Activated CD4-positive, alpha-beta memory T cell treated with anti-CD3 and anti-CD28 coated beads, Interleukin-2, amount 10 ng/mL, durations not matched to agents 7 days and 5 days (primary cell): ENCODE results near the gene SNTN. TPM values are rescaled to one million over a fixed set of nuclear protein-coding genes. Genes with fewer than 3 reads are reported as not detected.
"Not testable (repeated sequence)": the region's sequence is repeated elsewhere in the genome, so short reads cannot be mapped to it uniquely, and the experiment has no call there.

Experiments
- CTCF ChIA-PET: fragments of 350-600 bp; sonication (Branson Sonifier 250); formaldehyde crosslinking; loops from one replicate; lab custom pipeline; 2021; ENCODE audit warnings: antibody characterized with exemption, inconsistent platforms; lab: Charles Lee
- POLR2A ChIA-PET: fragments of 350-600 bp; sonication (Branson Sonifier 250); formaldehyde crosslinking; loops from one replicate; lab custom pipeline; 2021; ENCODE audit warnings: antibody characterized with exemption; lab: Charles Lee
- DNase-seq: peaks from one replicate; pipeline ENCODE4 v3.0.0-alpha.2; 2020
- H3K27ac Mint-ChIP-seq: one replicate; pipeline ENCODE4 v1.8.0; 2021; ENCODE audit warnings: mild to moderate bottlenecking, mixed read lengths
- H3K27me3 Mint-ChIP-seq: one replicate; pipeline ENCODE4 v1.8.0; 2021; ENCODE audit warnings: mixed read lengths
- H3K36me3 Mint-ChIP-seq: one replicate; pipeline ENCODE4 v1.8.0; 2021; ENCODE audit warnings: low read depth, mixed read lengths
- H3K4me1 Mint-ChIP-seq: one replicate; pipeline ENCODE4 v1.8.0; 2021; ENCODE audit warnings: mixed read lengths
- H3K4me3 Mint-ChIP-seq: one replicate; pipeline ENCODE4 v1.8.0; 2021; ENCODE audit warnings: mild to moderate bottlenecking, mixed read lengths
- H3K9me3 Mint-ChIP-seq: one replicate; pipeline ENCODE4 v1.8.0; 2021; ENCODE audit warnings: mixed read lengths
- total RNA-seq, 2 experiments: library from RNA; stranded (reverse); gene quantifications; one replicate each; pipeline ENCODE4 v1.2.3, GENCODE V29; 2021

The SNTN gene
- total RNA-seq, 2 experiments from 2014 or later, result not detected

DNA sequence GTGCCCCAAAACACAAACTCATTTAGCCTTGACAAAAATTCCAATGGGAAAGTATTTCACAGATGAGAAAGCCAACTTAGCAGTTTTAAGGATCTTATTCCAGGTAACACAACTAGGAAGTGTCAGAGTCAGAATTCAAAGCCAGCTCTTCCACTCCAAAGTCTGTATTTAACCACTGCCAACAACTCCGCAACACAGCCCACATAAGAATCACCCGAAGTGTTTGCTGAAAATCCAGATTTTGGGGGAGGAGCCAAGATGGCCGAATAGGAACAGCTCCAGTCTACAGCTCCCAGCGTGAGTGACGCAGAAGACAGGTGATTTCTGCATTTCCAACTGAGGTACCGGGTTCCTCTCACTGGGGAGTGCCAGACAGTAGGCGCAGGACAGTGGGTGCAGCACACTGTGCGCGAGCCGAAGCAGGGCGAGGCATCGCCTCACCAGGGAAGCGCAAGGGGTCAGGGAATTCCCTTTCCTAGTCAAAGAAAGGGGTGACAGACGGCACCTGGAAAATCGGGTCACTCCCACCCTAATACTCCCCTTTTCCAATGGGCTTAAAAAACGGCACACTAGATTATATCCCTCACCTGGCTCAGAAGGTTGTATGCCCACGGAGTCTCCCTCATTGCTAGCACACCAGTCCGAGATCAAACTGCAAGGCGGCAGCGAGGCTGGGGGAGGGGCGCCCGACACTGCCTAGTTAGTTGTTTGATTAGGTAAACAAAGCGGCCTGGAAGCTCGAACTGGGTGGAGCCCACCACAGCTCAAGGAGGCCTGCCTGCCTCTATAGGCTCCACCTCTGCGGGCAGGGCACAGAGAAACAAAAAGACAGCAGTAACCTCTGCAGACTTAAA, 7.3 kb upstream of the SNTN start:
- H3K9me3 Mint-ChIP-seq, H3K4me1 Mint-ChIP-seq, H3K36me3 Mint-ChIP-seq, DNase-seq, H3K27me3 Mint-ChIP-seq, H3K27ac Mint-ChIP-seq, CTCF ChIA-PET, POLR2A ChIA-PET, H3K4me3 Mint-ChIP-seq: not testable (repeated sequence)

DNA sequence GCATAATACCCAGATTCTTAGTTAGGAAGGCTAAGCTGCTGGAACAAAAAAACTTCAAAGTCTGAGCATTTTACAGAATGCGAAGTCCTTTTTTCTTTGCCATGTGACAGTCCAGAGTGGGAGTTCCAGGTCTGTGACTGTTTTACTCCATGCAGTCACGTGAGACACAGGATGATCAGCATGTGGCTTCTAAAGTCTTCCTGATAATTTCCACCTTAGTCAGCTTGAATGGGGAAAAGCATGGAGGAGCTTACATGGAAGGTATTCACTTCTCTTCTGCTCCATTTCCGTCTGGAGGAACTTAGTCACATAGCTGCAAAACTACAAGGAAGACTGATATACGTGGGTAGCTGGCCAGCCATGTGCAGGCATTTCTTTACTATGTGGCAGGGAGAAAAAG, 1.7 kb downstream of the SNTN start:
- no peak overlapping the region for H3K27ac Mint-ChIP-seq
- H3K9me3 Mint-ChIP-seq, result no peaks in the 10 kb centered on the region
- ChIA-PET CTCF (no interaction called here), POLR2A (interaction anchor here (0.5 kb wide), 1 partner anchor 72 kb away, joined by 3 read pairs; no protein-coding TSS in a partner anchor)
- H3K4me1 Mint-ChIP-seq, result no peaks in the 10 kb centered on the region
- DNase-seq, result no peak
- no peaks in the 10 kb centered on the region for H3K36me3 Mint-ChIP-seq
- H3K27me3 Mint-ChIP-seq, result no peaks in the 10 kb centered on the region
- H3K4me3 Mint-ChIP-seq, result no peak overlapping the region

DNA sequence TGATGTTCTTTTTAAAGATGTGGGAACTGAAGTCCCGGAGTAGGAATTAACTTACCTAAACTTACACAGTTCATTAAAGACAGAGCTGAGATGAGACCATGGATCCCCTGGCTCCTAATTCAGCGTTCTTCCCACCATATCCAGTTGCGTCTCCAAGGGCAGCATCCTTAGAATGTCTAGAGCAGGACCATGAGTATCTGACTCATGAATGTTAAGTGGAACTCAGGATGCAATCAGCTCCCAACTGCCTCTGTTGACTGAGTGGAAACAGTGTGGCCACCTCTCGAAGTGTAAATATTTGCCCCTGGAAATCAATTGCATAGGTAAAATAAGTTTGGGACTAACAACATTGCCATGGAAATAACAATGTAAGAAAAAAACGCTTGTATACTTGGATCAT, 2.5 kb downstream of the SNTN start:
- Mint-ChIP-seq H3K36me3 (no peaks in the 10 kb centered on the region), H3K4me1 (no peaks in the 10 kb centered on the region), H3K27me3 (no peaks in the 10 kb centered on the region), H3K4me3 (no peak overlapping the region), H3K27ac (no peak overlapping the region), H3K9me3 (no peaks in the 10 kb centered on the region)
- ChIA-PET POLR2A (no interaction called here), CTCF (no interaction called here)
- DNase-seq, result no peak

DNA sequence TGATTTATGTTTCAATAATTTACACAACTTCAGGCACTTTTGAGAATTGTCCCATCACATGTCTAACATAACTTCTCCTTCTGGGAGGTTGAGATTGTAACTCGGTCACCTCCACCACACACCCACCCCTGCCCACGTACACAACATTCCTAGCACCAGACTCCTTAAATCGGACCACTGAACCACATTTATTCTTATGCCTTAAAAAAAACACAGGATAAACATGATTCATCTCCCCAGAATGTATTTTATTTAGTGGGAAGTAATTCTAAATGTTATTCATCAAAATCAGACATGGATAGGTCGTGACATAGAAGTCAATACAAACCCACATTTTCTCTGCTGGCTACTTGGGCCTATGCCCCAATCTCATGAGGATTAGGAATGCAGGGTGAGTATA, 3.0 kb downstream of the SNTN start:
- POLR2A ChIA-PET, result no interaction called here
- Mint-ChIP-seq H3K36me3 (no peaks in the 10 kb centered on the region), H3K27me3 (no peaks in the 10 kb centered on the region), H3K4me3 (no peak overlapping the region), H3K27ac (no peak overlapping the region), H3K4me1 (no peaks in the 10 kb centered on the region), H3K9me3 (no peaks in the 10 kb centered on the region)
- DNase-seq, result no peak
- CTCF ChIA-PET, result no interaction called here

DNA sequence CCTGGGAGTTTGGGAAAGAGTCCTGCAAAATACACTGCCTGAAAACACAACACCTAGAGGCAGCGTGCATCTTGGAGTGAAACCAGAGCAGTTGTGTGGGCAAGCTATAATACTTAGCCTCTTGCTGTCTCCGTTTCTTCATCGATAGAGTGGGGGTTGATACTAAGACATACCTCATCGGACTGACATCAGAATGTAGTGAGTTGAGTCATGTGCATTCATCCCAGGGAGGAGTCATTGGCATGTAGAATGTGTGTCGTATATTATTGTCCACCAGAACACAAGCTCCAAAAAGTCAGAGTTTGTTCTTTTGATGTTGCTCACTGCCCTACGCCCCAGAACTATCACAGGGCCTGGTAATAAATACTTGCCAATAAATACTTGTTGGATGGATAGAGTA, 4.3 kb downstream of the SNTN start:
- no peaks in the 10 kb centered on the region for H3K9me3 Mint-ChIP-seq
- DNase-seq, result no peak
- no peak overlapping the region for H3K27ac Mint-ChIP-seq
- no peaks in the 10 kb centered on the region for H3K27me3 Mint-ChIP-seq
- no peaks in the 10 kb centered on the region for H3K4me1 Mint-ChIP-seq
- H3K36me3 Mint-ChIP-seq, result no peaks in the 10 kb centered on the region
- CTCF ChIA-PET, result no interaction called here
- H3K4me3 Mint-ChIP-seq, result no peak overlapping the region
- POLR2A ChIA-PET, result no interaction called here

DNA sequence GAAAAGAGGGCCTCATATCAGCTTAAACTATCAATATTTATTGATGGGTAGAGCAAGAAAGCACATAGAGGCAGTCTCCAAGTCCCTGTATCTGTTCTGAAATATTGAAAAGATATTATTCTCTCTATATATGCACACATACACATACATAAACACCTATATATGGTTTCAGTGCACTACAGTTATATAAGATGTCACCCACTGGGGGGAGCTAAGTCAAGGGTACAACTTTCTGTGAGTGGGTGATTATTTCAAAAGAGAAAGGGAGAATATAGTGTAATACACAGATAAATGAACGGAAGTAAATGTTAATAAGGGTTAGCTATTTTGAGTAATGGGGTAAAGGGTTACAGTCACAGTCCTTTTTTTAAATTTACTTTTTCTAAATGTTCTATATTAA, 8.8 kb downstream of the SNTN start:
- Mint-ChIP-seq H3K4me1 (no peaks in the 10 kb centered on the region), H3K36me3 (no peaks in the 10 kb centered on the region), H3K27me3 (no peaks in the 10 kb centered on the region), H3K4me3 (no peak overlapping the region), H3K9me3 (no peaks in the 10 kb centered on the region), H3K27ac (no peak overlapping the region)
- ChIA-PET POLR2A (no interaction called here), CTCF (no interaction called here)
- DNase-seq, result no peak

DNA sequence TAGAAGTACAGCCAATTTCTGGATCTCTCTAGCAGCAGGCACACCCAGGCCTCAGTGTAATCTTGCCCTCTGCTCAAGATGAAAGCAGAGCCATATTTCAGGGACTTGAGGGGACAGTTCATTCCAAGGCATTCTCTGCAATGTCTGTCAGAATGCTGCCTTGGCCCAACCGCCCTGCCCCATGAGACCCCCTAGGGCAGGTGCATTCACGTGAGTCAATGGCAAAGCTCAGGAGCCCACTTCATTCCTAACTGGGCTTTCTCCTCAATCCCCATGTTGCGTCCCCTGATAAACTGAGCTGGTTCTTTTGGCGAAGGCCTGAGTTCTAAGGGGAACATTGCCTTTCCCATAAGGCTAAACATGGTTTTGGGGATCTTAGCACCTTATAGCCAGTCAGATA, 9.5 kb downstream of the SNTN start:
- Mint-ChIP-seq H3K36me3 (no peaks in the 10 kb centered on the region), H3K4me3 (no peak overlapping the region), H3K27ac (no peak overlapping the region), H3K4me1 (no peaks in the 10 kb centered on the region), H3K27me3 (no peaks in the 10 kb centered on the region), H3K9me3 (no peaks in the 10 kb centered on the region)
- ChIA-PET CTCF (no interaction called here), POLR2A (no interaction called here)
- DNase-seq, result no peak

DNA sequence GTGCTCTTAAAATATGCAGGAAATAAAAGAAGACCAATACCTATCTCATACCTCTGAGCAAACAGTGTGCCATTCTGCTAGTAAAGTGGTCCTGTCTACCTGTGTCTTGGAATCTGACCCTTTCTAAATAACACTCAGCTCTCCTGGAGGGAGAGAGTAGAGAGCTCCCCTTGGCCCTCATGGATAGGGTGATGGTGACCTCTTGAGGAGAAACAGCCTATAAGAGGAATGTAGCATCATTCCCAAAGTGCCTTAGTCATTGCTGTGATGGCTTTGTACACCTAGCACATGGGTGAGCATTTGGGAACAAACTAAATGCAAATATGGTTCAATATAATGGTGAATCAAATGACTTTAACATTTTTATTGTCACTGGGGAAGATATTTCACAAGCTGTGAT, 10.0 kb downstream of the SNTN start:
- H3K4me1 Mint-ChIP-seq, result no peaks in the 10 kb centered on the region
- no peaks in the 10 kb centered on the region for H3K27me3 Mint-ChIP-seq
- DNase-seq, result no peak
- H3K36me3 Mint-ChIP-seq, result no peaks in the 10 kb centered on the region
- H3K9me3 Mint-ChIP-seq, result no peaks in the 10 kb centered on the region
- CTCF ChIA-PET, result no interaction called here
- POLR2A ChIA-PET, result no interaction called here
- no peak overlapping the region for H3K27ac Mint-ChIP-seq
- H3K4me3 Mint-ChIP-seq, result no peak overlapping the region

DNA sequence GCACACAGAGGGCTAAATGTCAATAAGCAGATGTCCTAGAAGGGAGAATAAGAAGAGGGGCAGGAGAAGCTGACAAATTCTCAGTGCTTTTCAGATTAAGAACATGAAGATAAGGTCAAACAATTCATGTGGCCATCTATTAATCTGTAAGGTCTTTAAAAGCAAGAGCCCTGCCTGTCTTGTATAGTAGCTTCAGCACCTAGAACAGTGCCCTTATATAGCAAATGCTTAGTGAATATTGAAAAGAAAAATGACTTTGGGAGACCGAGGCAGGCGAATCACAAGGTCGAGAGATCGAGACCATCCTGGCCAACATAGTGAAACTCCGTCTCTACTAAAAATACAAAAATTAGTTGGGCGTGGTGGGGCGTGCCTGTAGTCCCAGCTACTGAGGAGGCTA, 18.1 kb downstream of the SNTN start:
- no peaks in the 10 kb centered on the region for H3K27me3 Mint-ChIP-seq
- no peak overlapping the region for H3K4me3 Mint-ChIP-seq
- H3K9me3 Mint-ChIP-seq, result no peaks in the 10 kb centered on the region
- CTCF ChIA-PET, result no interaction called here
- H3K4me1 Mint-ChIP-seq, result no peaks in the 10 kb centered on the region
- POLR2A ChIA-PET, result interaction anchor here (0.5 kb wide), 1 partner anchor 218 kb away, joined by 3 read pairs; no protein-coding TSS in a partner anchor
- no peaks in the 10 kb centered on the region for H3K36me3 Mint-ChIP-seq
- no peak for DNase-seq
- H3K27ac Mint-ChIP-seq, result no peak overlapping the region

DNA sequence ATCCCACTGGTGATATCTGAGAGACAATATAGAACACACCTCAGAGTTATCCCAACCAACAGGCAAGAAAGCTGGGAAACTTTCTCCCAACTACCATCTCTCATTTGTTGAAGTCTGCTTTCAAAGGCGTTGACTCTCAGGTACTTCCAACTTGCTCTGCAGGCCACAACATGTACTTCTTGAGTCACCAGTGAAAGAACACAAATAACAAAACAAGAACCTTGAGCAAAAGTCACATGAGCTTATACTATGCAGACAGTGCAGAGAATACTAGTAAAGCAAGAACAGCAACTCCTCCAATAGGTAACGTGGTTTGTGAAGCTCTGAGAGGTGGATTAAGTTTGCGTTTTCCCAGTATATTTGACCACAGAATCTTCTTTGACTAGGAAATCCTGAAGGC, 20.6 kb downstream of the SNTN start:
- Mint-ChIP-seq H3K27ac (no peak overlapping the region), H3K4me1 (no peaks in the 10 kb centered on the region), H3K4me3 (no peak overlapping the region), H3K27me3 (no peaks in the 10 kb centered on the region), H3K36me3 (no peaks in the 10 kb centered on the region), H3K9me3 (no peaks in the 10 kb centered on the region)
- POLR2A ChIA-PET, result no interaction called here
- DNase-seq, result no peak
- CTCF ChIA-PET, result no interaction called here

DNA sequence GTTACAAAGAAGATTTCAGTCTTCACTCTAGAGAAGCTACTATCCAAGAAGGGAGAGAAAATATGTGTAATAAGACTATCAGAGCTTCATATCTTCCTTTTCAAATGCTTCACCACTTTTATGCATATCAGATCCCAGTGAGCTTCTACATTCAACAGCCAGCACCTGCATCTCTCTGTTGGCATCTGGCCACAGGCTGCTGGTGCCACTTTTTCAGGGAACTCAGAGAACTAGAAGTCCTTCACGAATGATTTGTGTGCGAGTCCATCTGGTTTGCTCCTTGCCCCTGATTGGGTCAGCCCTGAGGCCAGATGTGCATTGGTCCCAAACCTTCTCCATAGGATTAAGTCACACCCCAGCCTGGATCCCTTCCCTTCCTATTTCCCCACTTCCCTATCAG, 22.1 kb downstream of the SNTN start:
- CTCF ChIA-PET, result no interaction called here
- no peak overlapping the region for H3K4me3 Mint-ChIP-seq
- no peak overlapping the region for H3K27ac Mint-ChIP-seq
- POLR2A ChIA-PET, result no interaction called here
- no peaks in the 10 kb centered on the region for H3K36me3 Mint-ChIP-seq
- no peaks in the 10 kb centered on the region for H3K4me1 Mint-ChIP-seq
- H3K27me3 Mint-ChIP-seq, result no peaks in the 10 kb centered on the region
- no peaks in the 10 kb centered on the region for H3K9me3 Mint-ChIP-seq
- no peak for DNase-seq

DNA sequence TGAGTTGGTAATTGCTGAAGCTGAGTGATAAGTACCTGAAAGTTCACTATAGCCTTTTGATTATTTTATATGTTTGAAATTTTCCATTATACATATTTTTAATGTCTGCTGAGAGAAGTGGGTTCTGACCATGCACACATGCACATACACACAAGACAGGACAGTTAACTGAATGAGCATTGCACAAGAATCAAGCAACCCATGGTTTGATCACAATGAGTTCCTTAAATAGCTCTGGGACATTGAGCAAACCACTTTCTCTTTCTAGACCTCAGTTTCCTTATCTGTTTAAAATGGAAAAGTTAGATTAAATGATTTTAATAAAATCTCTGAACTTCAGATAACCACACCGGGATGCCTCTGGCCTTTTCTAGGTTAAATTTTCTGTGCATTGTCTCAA, 26.7 kb downstream of the SNTN start:
- DNase-seq, result no peak
- Mint-ChIP-seq H3K27ac (no peak overlapping the region), H3K4me3 (no peak overlapping the region), H3K4me1 (no peaks in the 10 kb centered on the region), H3K9me3 (no peaks in the 10 kb centered on the region), H3K27me3 (no peaks in the 10 kb centered on the region), H3K36me3 (no peaks in the 10 kb centered on the region)
- ChIA-PET POLR2A (no interaction called here), CTCF (interaction anchor here (0.6 kb wide), 1 partner anchor 851 kb away, joined by 3 read pairs; no protein-coding TSS in a partner anchor)

DNA sequence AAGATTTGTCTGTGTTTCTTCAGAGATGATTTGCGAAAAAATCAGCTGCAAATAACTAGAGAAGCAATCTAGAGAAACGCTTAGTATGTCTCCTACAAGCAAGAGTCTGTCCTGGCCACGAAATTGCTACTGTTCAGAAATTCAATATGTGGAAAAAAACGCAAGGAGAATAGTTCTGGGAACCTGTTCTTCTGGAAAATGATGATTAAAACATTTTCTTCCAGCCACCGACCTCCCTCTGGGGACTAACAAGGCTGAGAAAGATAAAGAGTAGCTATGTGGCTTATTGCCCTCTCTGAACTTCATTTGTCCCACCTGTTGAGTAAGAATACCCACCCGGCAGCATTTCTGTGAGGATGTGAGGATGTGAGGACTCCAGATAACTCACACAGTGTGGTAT, 31.6 kb downstream of the SNTN start:
- CTCF ChIA-PET, result no interaction called here
- no peak for DNase-seq
- Mint-ChIP-seq H3K9me3 (no peaks in the 10 kb centered on the region), H3K4me1 (no peaks in the 10 kb centered on the region), H3K27ac (no peak overlapping the region), H3K36me3 (no peaks in the 10 kb centered on the region), H3K27me3 (no peaks in the 10 kb centered on the region), H3K4me3 (no peak overlapping the region)
- POLR2A ChIA-PET, result no interaction called here

DNA sequence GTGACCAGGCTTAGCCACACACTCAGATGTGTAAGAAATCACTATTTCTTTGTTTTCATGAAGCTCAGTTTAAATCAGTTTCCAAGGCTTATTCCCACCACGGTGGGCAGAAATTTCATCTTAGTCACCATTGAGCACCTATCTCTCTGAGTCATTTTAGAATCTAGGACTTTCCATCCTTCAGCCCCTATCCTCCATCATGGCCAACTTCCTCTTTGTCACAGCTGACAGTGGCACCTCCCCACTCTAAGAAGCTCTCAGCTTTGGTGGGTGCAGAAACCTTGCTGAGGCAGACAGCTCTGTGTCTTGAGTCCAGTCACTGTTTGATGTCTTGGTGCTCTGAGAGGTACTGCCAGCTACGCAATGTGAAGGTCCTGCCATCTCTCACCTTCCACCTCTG, 32.9 kb downstream of the SNTN start:
- Mint-ChIP-seq H3K9me3 (no peaks in the 10 kb centered on the region), H3K27ac (no peak overlapping the region), H3K27me3 (no peaks in the 10 kb centered on the region), H3K4me3 (no peak overlapping the region), H3K36me3 (no peaks in the 10 kb centered on the region), H3K4me1 (no peaks in the 10 kb centered on the region)
- ChIA-PET POLR2A (no interaction called here), CTCF (no interaction called here)
- no peak for DNase-seq
